Ovary (tissue), 9 donors: Measurements from ENCODE around the gene PDSS2. TPM values are rescaled to one million over a fixed set of nuclear protein-coding genes. Genes with fewer than 3 reads are reported as not detected.

Source experiments
- DNase-seq, 5 donors: peaks; one replicate each; pipeline ENCODE4 v3.0.0-alpha.2; 2019 to 2020
- H3K27ac ChIP-seq, 2 donors: fragments of 200-600 bp; one replicate each; pipeline versions ENCODE4 v1.5.1 to v1.8.0; 2019 to 2022
- H3K27me3 ChIP-seq: fragments of 200-600 bp; one replicate; pipeline ENCODE4 v1.8.0; 2022
- H3K36me3 ChIP-seq: fragments of 200-600 bp; sonication (generic); one replicate; pipeline ENCODE4 v1.5.1; 2019
- H3K4me1 ChIP-seq: one replicate; pipeline ENCODE4 v1.8.1; 2013; ENCODE audit warnings: mild to moderate bottlenecking, moderate library complexity; ENCODE audit not compliant: insufficient read depth
- H3K4me3 ChIP-seq: fragments of 200-600 bp; sonication (generic); one replicate; pipeline ENCODE4 v1.5.1; 2017
- H3K9me3 ChIP-seq, 2 donors: fragments of 200-600 bp in 1 of 2; sonication (generic) in 1 of 2; one replicate each; pipeline versions ENCODE4 v1.5.1 to v1.8.1; 2013 to 2019; ENCODE audit warnings: mild to moderate bottlenecking in 1 of 2, moderate library complexity in 1 of 2
- EP300 ChIP-seq: sonication (generic); formaldehyde crosslinking; IDR thresholded peaks from one replicate; pipeline ENCODE4 v1.6.1; 2017; ENCODE audit warnings: antibody characterized with exemption
- POLR2A ChIP-seq: fragments of 450-650 bp; IDR thresholded peaks from one replicate; pipeline ENCODE4 v1.6.1; 2017; ENCODE audit warnings: antibody characterized with exemption, mild to moderate bottlenecking, moderate library complexity
- WGBS, 3 donors: extraction: QIAGEN DNeasy Blood & Tissue Kit in 1 of 3; methylation state at CpG; one replicate each; pipeline versions ENCODE4 v1.1.5 to v1.1.7; 2013 to 2017; 5-methylcytosine and 5-hydroxymethylcytosine counted together
- intact Hi-C, 4 donors: fragments of 100-400 bp; cut with DNase I; formaldehyde crosslinking; loops; one replicate each; pipeline versions ENCODE4 v1.11.0 to v1.15.1; 2022 to 2023
- polyA plus RNA-seq, 2 donors: library from polyadenylated mRNA; stranded (reverse); fragments of 200-250 nt in 1 of 2; fragments of 350-450 nt in 1 of 2; fragmentation: Illumina TruSeq in 1 of 2; extraction: RNeasy Lipid Tissue Mini Kit (QIAGEN cat#74804) in 1 of 2; gene quantifications; one replicate each; pipeline ENCODE4 v1.2.3, GENCODE V29; 2013 to 2014
- total RNA-seq, 7 donors: library from RNA; depleted of rRNA in 2 of 7; stranded (reverse); fragments of >200 nt in 2 of 7; fragmentation: NEBNext Ultra II Directional in 3 of 7; extraction: Animal tissue kit (Norgen Biotek cat#: 25700) in 3 of 7; gene quantifications; one replicate each; pipeline versions ENCODE4 v1.1.0 to v1.2.4, GENCODE V29; 2016 to 2023
- TF ChIP-seq, protein P1 (sequence below), 3 donors: fragments of 450-650 bp in 2 of 3; fragments of 200-600 bp in 1 of 3; IDR thresholded peaks; one replicate each; pipeline versions ENCODE4 v1.5.1 to v1.8.0; 2016 to 2022; ENCODE audit warnings: antibody characterized with exemption in 3 of 3, mild to moderate bottlenecking in 1 of 3
- donor health status: DM: no; HTN: no; CAD: no; lungs with moderate emphysema.
- donor health status: DM: no; HTN: no; CAD: no.
- donor health status: Bipolar disorder and iron deficiency.
- donor health status: DM: yes; HTN: yes; CAD: no.
- donor health status: DM: no; HTN: no; CAD: no.
- donor health status: DM: yes; HTN: yes; CAD: no.

Gene PDSS2
- total and polyA plus RNA-seq, 9 donors, result 8.2 to 17.5 (median 12.0) TPM

DNA sequence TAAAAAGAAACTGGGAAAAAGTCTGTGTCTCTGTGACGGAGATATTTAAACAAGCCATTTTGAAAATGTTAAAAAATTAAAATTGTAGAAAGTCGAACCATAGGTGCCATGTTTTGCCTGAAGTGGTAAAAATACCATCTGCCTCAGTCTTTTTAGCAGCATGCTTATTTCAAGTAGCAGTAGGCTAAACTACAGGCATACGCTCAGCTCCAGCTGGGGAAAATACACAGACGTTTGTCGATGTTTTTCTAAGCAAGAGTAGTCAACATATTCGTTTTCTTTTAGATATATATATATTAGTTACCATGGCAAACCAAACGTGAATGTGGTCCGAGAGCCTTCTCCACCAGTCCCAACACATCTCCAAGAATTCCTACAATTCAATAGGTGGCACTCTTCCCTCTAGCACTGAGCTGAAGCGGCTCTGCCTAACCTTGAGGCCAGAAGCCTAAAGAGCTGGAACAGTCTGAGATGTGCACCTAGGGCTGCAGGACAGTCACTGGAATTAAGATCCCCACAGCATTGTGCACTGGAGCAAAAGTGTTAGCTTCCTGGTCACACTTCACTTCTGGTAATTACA lies 273.9 kb downstream of the PDSS2 start:
- H3K36me3 ChIP-seq, result no peaks in the 10 kb centered on the region
- H3K4me1 ChIP-seq, result no peaks in the 10 kb centered on the region
- WGBS, 3 donors, result 39 to 63% (median 52%) methylated on average over 9 of the region's 9 CpGs
- H3K27me3 ChIP-seq, result no peaks in the 10 kb centered on the region
- intact Hi-C loops, result loop anchor here in 1 of 4 donors (10.0 kb wide), 1 partner anchor 519 kb away; no protein-coding TSS in a partner anchor
- H3K9me3 ChIP-seq, result no peaks in the 10 kb centered on the region
- peak in 4 of 5 donors; percentile 21 to 37 (median 30) for DNase-seq
- TF ChIP-seq EP300 (no peak), POLR2A (no peak)
- TF ChIP-seq, protein P1, sequence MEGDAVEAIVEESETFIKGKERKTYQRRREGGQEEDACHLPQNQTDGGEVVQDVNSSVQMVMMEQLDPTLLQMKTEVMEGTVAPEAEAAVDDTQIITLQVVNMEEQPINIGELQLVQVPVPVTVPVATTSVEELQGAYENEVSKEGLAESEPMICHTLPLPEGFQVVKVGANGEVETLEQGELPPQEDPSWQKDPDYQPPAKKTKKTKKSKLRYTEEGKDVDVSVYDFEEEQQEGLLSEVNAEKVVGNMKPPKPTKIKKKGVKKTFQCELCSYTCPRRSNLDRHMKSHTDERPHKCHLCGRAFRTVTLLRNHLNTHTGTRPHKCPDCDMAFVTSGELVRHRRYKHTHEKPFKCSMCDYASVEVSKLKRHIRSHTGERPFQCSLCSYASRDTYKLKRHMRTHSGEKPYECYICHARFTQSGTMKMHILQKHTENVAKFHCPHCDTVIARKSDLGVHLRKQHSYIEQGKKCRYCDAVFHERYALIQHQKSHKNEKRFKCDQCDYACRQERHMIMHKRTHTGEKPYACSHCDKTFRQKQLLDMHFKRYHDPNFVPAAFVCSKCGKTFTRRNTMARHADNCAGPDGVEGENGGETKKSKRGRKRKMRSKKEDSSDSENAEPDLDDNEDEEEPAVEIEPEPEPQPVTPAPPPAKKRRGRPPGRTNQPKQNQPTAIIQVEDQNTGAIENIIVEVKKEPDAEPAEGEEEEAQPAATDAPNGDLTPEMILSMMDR (IDR thresholded peaks at IDR 0.05), result no peak
- no peak overlapping the region for H3K27ac ChIP-seq
- no peak overlapping the region for H3K4me3 ChIP-seq

DNA sequence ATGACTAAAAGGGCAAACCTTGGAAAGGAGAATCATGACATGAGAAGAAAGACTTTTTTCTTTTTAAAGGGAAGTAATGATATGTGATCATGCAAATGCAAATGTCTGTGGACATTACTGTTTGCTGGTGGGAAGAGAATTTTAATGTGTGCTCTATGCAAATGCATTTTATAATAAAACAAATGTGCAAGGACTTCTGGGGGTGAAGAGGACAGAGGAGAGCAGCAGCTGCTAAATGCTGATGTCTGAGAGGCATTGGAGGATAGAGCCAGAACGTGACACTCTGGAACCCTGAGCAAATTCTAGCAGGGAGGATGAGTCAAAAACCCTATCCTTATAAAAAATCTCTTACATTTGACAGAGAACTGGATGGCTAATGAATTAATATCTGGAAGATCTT lies 274.9 kb downstream of the PDSS2 start:
- Histone ChIP-seq H3K36me3 (no peaks in the 10 kb centered on the region), H3K27me3 (no peaks in the 10 kb centered on the region), H3K4me3 (no peak overlapping the region), H3K4me1 (no peaks in the 10 kb centered on the region), H3K27ac (no peak overlapping the region), H3K9me3 (no peaks in the 10 kb centered on the region)
- TF ChIP-seq, protein P1 (IDR thresholded peaks at IDR 0.05), result no peak
- TF ChIP-seq POLR2A, result no peak
- no peak for TF ChIP-seq EP300
- WGBS, 3 donors, result 71 to 80% (median 77%) methylated on average over 1 of the region's 1 CpG
- DNase-seq, result no peak
- intact Hi-C loops, result loop anchor here in 1 of 4 donors (10.0 kb wide), 1 partner anchor 520 kb away; no protein-coding TSS in a partner anchor

DNA sequence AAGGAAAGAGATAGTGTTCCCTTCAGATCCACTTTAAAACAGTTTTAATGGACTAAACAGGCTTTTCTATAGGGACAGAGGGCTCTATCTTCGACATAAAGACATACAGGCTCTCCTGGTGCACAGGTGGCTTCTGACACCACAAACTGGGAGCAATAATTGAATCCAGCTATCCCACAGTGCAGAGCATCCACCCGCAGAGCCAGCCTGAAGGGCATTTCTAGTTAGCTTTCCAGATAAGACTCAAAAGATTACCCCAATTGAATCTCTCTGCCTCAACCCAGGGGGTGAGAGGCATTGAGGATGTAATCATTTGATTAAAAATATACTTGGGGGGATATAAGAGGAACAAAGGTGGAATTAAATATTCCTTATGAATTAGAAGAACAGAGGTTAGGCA lies 279.3 kb downstream of the PDSS2 start:
- DNase-seq, result no peak
- no peak for TF ChIP-seq POLR2A
- TF ChIP-seq, protein P1 (IDR thresholded peaks at IDR 0.05), result no peak
- TF ChIP-seq EP300, result no peak
- H3K4me3 ChIP-seq, result no peak overlapping the region
- H3K36me3 ChIP-seq, result no peaks in the 10 kb centered on the region
- intact Hi-C loops, result loop anchor here in 1 of 4 donors (10.0 kb wide), 1 partner anchor 525 kb away; no protein-coding TSS in a partner anchor
- no peak overlapping the region for H3K27ac ChIP-seq
- H3K4me1 ChIP-seq, result no peaks in the 10 kb centered on the region
- no peaks in the 10 kb centered on the region for H3K9me3 ChIP-seq
- H3K27me3 ChIP-seq, result no peaks in the 10 kb centered on the region
- 95 to 97% (median 96%) methylated on average over 2 of the region's 2 CpGs for WGBS, 3 donors

DNA sequence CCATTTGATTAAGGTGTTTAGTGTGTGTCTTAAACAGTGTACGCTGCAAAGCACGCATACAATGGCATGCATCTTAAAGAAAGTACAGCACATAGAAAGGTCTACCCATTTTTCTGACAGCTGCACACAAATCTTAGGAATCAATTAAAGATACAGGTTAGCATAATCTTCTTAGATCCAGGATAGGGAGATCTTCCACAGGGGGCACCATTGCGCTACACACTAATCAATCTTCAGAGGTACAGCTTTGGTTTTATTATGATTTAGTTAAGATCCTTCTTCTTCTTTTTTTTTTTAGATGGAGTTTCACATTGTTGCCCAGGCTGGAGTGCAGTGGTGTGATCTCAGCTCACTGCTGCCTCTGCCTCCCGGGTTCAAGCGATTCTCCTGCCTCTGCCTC lies 280.4 kb downstream of the PDSS2 start:
- intact Hi-C loops, result no loop called here
- TF ChIP-seq, protein P1 (IDR thresholded peaks at IDR 0.05), result no peak
- TF ChIP-seq EP300 (no peak), POLR2A (no peak)
- 94 to 98% (median 96%) methylated on average over 5 of the region's 5 CpGs for WGBS, 3 donors
- H3K4me1 ChIP-seq, result no peaks in the 10 kb centered on the region
- no peaks in the 10 kb centered on the region for H3K27me3 ChIP-seq
- DNase-seq, result no peak
- H3K36me3 ChIP-seq, result no peaks in the 10 kb centered on the region
- no peak overlapping the region for H3K27ac ChIP-seq
- H3K9me3 ChIP-seq, result no peaks in the 10 kb centered on the region
- no peak overlapping the region for H3K4me3 ChIP-seq
